ENCODE results near the gene MRPL10. TPM values are rescaled to one million over a fixed set of nuclear protein-coding genes. Genes with fewer than 3 reads are reported as not detected.

The MRPL10 gene
- total RNA-seq, 1 experiment from 2014 or later = 50.3 TPM

GRCh38 chr17:47839071-47839470 is 7.7 kb upstream of the MRPL10 start:
- H4K20me1 ChIP-seq (ENCODE audit: insufficient read depth, low read depth, low read length) = no peaks in the 10 kb centered on the region
- H3K4me1 ChIP-seq (ENCODE audit: low read length) = peaks cover 21% of the 10 kb centered on the region
- no peaks in the 10 kb centered on the region for H3K27me3 ChIP-seq (ENCODE audit: low read length)
- no peak overlapping the region for H2AFZ ChIP-seq (ENCODE audit: low read length)
- no peak overlapping the region for H3K9ac ChIP-seq (ENCODE audit: low read length)
- no peak overlapping the region for H3K4me3 ChIP-seq (ENCODE audit: low read length)
- H3K9me3 ChIP-seq (ENCODE audit: low read length) = no peaks in the 10 kb centered on the region
- no peak overlapping the region for H3K4me2 ChIP-seq (ENCODE audit: low read depth, low read length, poor library complexity, severe bottlenecking)
- no peaks in the 10 kb centered on the region for H3K36me3 ChIP-seq (ENCODE audit: insufficient read depth, low read length)
- no peaks in the 10 kb centered on the region for H3K79me2 ChIP-seq (ENCODE audit: low read length)
- no peaks in the 10 kb centered on the region for H3K9me2 ChIP-seq (replicated peaks; ENCODE audit: insufficient read depth, low read length)
- DNase-seq = no peak
- no peak overlapping the region for H3K27ac ChIP-seq (ENCODE audit: low read length)

- peaks cover 21% of the 10 kb centered on the region for H3K4me1 ChIP-seq (ENCODE audit: low read length)
- no peaks in the 10 kb centered on the region for H3K27me3 ChIP-seq (ENCODE audit: low read length)
- H3K9me3 ChIP-seq (ENCODE audit: low read length) = no peaks in the 10 kb centered on the region
- no peaks in the 10 kb centered on the region for H4K20me1 ChIP-seq (ENCODE audit: insufficient read depth, low read depth, low read length)
- no peak overlapping the region for H2AFZ ChIP-seq (ENCODE audit: low read length)
- H3K79me2 ChIP-seq (ENCODE audit: low read length) = no peaks in the 10 kb centered on the region
- no peak overlapping the region for H3K4me2 ChIP-seq (ENCODE audit: low read depth, low read length, poor library complexity, severe bottlenecking)
- H3K9ac ChIP-seq (ENCODE audit: low read length) = no peak overlapping the region
- no peak overlapping the region for H3K27ac ChIP-seq (ENCODE audit: low read length)
- H3K36me3 ChIP-seq (ENCODE audit: insufficient read depth, low read length) = no peaks in the 10 kb centered on the region
- no peak overlapping the region for H3K4me3 ChIP-seq (ENCODE audit: low read length)
- DNase-seq = no peak
- H3K9me2 ChIP-seq (replicated peaks; ENCODE audit: insufficient read depth, low read length) = no peaks in the 10 kb centered on the region
Observed at GRCh38 chr17:47838636-47839035, 7.3 kb upstream of the MRPL10 start.

GRCh38 chr17:47837401-47838039 is 6.2 kb upstream of the MRPL10 start:
- no peaks in the 10 kb centered on the region for H3K27me3 ChIP-seq (ENCODE audit: low read length)
- H3K4me2 ChIP-seq (ENCODE audit: low read depth, low read length, poor library complexity, severe bottlenecking) = no peak overlapping the region
- H3K9me2 ChIP-seq (replicated peaks; ENCODE audit: insufficient read depth, low read length) = no peaks in the 10 kb centered on the region
- no peaks in the 10 kb centered on the region for H3K36me3 ChIP-seq (ENCODE audit: insufficient read depth, low read length)
- DNase-seq = no peak
- H3K9ac ChIP-seq (ENCODE audit: low read length) = no peak overlapping the region
- H3K4me3 ChIP-seq (ENCODE audit: low read length) = no peak overlapping the region
- H3K27ac ChIP-seq (ENCODE audit: low read length) = no peak overlapping the region
- H4K20me1 ChIP-seq (ENCODE audit: insufficient read depth, low read depth, low read length) = no peaks in the 10 kb centered on the region
- H3K79me2 ChIP-seq (ENCODE audit: low read length) = no peaks in the 10 kb centered on the region
- H3K9me3 ChIP-seq (ENCODE audit: low read length) = no peaks in the 10 kb centered on the region
- H3K4me1 ChIP-seq (ENCODE audit: low read length) = peaks cover 19% of the 10 kb centered on the region
- no peak overlapping the region for H2AFZ ChIP-seq (ENCODE audit: low read length)

GRCh38 chr17:47836601-47837000 is 5.3 kb upstream of the MRPL10 start:
- H3K9me2 ChIP-seq (replicated peaks; ENCODE audit: insufficient read depth, low read length) = no peaks in the 10 kb centered on the region
- no peak overlapping the region for H3K9ac ChIP-seq (ENCODE audit: low read length)
- H2AFZ ChIP-seq (ENCODE audit: low read length) = no peak overlapping the region

GRCh38 chr17:47834756-47835155 is 3.4 kb upstream of the MRPL10 start:
- no peaks in the 10 kb centered on the region for H3K27me3 ChIP-seq (ENCODE audit: low read length)
- no peak overlapping the region for H3K4me2 ChIP-seq (ENCODE audit: low read depth, low read length, poor library complexity, severe bottlenecking)
- H3K4me1 ChIP-seq (ENCODE audit: low read length) = peaks cover 20% of the 10 kb centered on the region
- H3K9me3 ChIP-seq (ENCODE audit: low read length) = no peaks in the 10 kb centered on the region
- no peak for DNase-seq
- H3K27ac ChIP-seq (ENCODE audit: low read length) = no peak overlapping the region
- no peaks in the 10 kb centered on the region for H4K20me1 ChIP-seq (ENCODE audit: insufficient read depth, low read depth, low read length)
- no peak overlapping the region for H2AFZ ChIP-seq (ENCODE audit: low read length)
- H3K79me2 ChIP-seq (ENCODE audit: low read length) = peaks cover 15% of the 10 kb centered on the region
- H3K4me3 ChIP-seq (ENCODE audit: low read length) = no peak overlapping the region
- H3K9ac ChIP-seq (ENCODE audit: low read length) = no peak overlapping the region
- H3K36me3 ChIP-seq (ENCODE audit: insufficient read depth, low read length) = no peaks in the 10 kb centered on the region
- no peaks in the 10 kb centered on the region for H3K9me2 ChIP-seq (replicated peaks; ENCODE audit: insufficient read depth, low read length)

More at GRCh38 chr17:47836601-47837000, 5.3 kb upstream of the MRPL10 start:
- no peak for DNase-seq
- Histone ChIP-seq H3K36me3 (ENCODE audit: insufficient read depth, low read length) (no peaks in the 10 kb centered on the region), H3K27me3 (ENCODE audit: low read length) (no peaks in the 10 kb centered on the region), H3K79me2 (ENCODE audit: low read length) (no peaks in the 10 kb centered on the region), H3K9me3 (ENCODE audit: low read length) (no peaks in the 10 kb centered on the region), H3K4me1 (ENCODE audit: low read length) (peaks cover 23% of the 10 kb centered on the region), H4K20me1 (ENCODE audit: insufficient read depth, low read depth, low read length) (no peaks in the 10 kb centered on the region), H3K4me3 (ENCODE audit: low read length) (no peak overlapping the region), H3K27ac (ENCODE audit: low read length) (no peak overlapping the region), H3K4me2 (ENCODE audit: low read depth, low read length, poor library complexity, severe bottlenecking) (no peak overlapping the region)

- peak overlapping the region; percentile 83 for H3K9ac ChIP-seq (ENCODE audit: low read length)
- H3K4me2 ChIP-seq (ENCODE audit: low read depth, low read length, poor library complexity, severe bottlenecking) = peak overlapping the region; percentile 94
- H3K79me2 ChIP-seq (ENCODE audit: low read length) = peaks cover 29% of the 10 kb centered on the region
- H4K20me1 ChIP-seq (ENCODE audit: insufficient read depth, low read depth, low read length) = no peaks in the 10 kb centered on the region
- no peaks in the 10 kb centered on the region for H3K9me2 ChIP-seq (replicated peaks; ENCODE audit: insufficient read depth, low read length)
- peak overlapping the region; percentile 87 for H3K4me3 ChIP-seq (ENCODE audit: low read length)
- H3K27me3 ChIP-seq (ENCODE audit: low read length) = no peaks in the 10 kb centered on the region
- peak overlapping the region; percentile 74; the same call in 1 of the 2 replicates for H2AFZ ChIP-seq (ENCODE audit: low read length)
- H3K36me3 ChIP-seq (ENCODE audit: insufficient read depth, low read length) = peaks cover 11% of the 10 kb centered on the region; the same call in 1 of the 2 replicates
- peaks cover 22% of the 10 kb centered on the region for H3K4me1 ChIP-seq (ENCODE audit: low read length)
- peak; percentile 57 for DNase-seq
- no peaks in the 10 kb centered on the region for H3K9me3 ChIP-seq (ENCODE audit: low read length)
- H3K27ac ChIP-seq (ENCODE audit: low read length) = no peak overlapping the region
Observed at GRCh38 chr17:47831934-47832327, 590 bp upstream of the MRPL10 start.

GRCh38 chr17:47830396-47831002 is 842 bp downstream of the MRPL10 start:
- H3K27me3 ChIP-seq (ENCODE audit: low read length) = no peaks in the 10 kb centered on the region
- peak overlapping the region; percentile 83 for H3K9ac ChIP-seq (ENCODE audit: low read length)
- no peak overlapping the region for H2AFZ ChIP-seq (ENCODE audit: low read length)
- peaks cover 11% of the 10 kb centered on the region; the same call in 1 of the 2 replicates for H3K36me3 ChIP-seq (ENCODE audit: insufficient read depth, low read length)
- H3K79me2 ChIP-seq (ENCODE audit: low read length) = peaks cover 29% of the 10 kb centered on the region
- H3K9me2 ChIP-seq (replicated peaks; ENCODE audit: insufficient read depth, low read length) = no peaks in the 10 kb centered on the region
- no peak for DNase-seq
- no peak overlapping the region; the same call in 1 of the 2 replicates for H3K27ac ChIP-seq (ENCODE audit: low read length)
- peaks cover 22% of the 10 kb centered on the region for H3K4me1 ChIP-seq (ENCODE audit: low read length)
- H3K9me3 ChIP-seq (ENCODE audit: low read length) = no peaks in the 10 kb centered on the region
- peak overlapping the region; percentile 87 for H3K4me3 ChIP-seq (ENCODE audit: low read length)
- H4K20me1 ChIP-seq (ENCODE audit: insufficient read depth, low read depth, low read length) = no peaks in the 10 kb centered on the region
- H3K4me2 ChIP-seq (ENCODE audit: low read depth, low read length, poor library complexity, severe bottlenecking) = peak overlapping the region; percentile 94

- no peak for DNase-seq
- Histone ChIP-seq H4K20me1 (ENCODE audit: insufficient read depth, low read depth, low read length) (no peaks in the 10 kb centered on the region), H3K27me3 (ENCODE audit: low read length) (no peaks in the 10 kb centered on the region), H2AFZ (ENCODE audit: low read length) (no peak overlapping the region), H3K4me3 (ENCODE audit: low read length) (peak overlapping the region; percentile 87; the same call in 1 of the 2 replicates), H3K36me3 (ENCODE audit: insufficient read depth, low read length) (peaks cover 11% of the 10 kb centered on the region; the same call in 1 of the 2 replicates), H3K4me2 (ENCODE audit: low read depth, low read length, poor library complexity, severe bottlenecking) (peak overlapping the region; percentile 94), H3K79me2 (ENCODE audit: low read length) (peaks cover 29% of the 10 kb centered on the region), H3K9ac (ENCODE audit: low read length) (no peak overlapping the region; the same call in 1 of the 2 replicates), H3K4me1 (ENCODE audit: low read length) (peaks cover 22% of the 10 kb centered on the region), H3K9me3 (ENCODE audit: low read length) (no peaks in the 10 kb centered on the region), H3K9me2 (replicated peaks; ENCODE audit: insufficient read depth, low read length) (no peaks in the 10 kb centered on the region), H3K27ac (ENCODE audit: low read length) (no peak overlapping the region)
Observed at GRCh38 chr17:47829870-47830269, 1.5 kb downstream of the MRPL10 start.

Data from Karpas-422 (cell line).